ACHN (cell line): ENCODE measurements around the gene LPAR3.

Source experiments
- DNase-seq: peaks from one replicate; pipeline ENCODE4 v3.0.0-alpha.2; 2015
- in situ Hi-C: cut with HindIII; loops from 2 replicates; pipeline ENCODE4 v1.10.0; 2017; ENCODE audit warnings: low sequenced_read_pairs, low pct_ligation_motif_present, low pct_unique_long_range_greater_than_20kb

LPAR3 gene

DNA sequence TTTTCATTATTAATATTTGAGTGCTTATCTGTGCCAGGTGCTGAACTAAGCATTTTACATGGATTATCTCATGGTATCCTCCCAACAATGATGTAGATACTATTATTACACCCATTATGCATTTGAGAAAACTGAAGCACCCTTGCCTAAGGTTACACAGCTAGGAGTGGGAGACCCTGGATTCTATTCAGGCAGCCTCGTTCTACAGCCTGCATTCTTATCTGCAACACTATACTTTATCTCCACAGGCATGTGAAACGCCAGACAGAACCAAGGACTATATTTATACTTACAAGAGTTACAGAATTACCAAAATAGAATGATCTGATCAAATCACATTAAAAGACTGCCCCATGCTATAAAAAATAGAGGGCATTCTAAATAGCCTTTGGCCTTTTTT lies 22.4 kb downstream of the LPAR3 start:
- DNase-seq: no peak
- in situ Hi-C loops: no loop called here

GRCh38 chr1:84869720-84870119 lies 23.3 kb downstream of the LPAR3 start:
- in situ Hi-C loops: no loop called here
- DNase-seq: no peak

- in situ Hi-C loops: no loop called here
- DNase-seq: no peak
Measured at GRCh38 chr1:84862810-84863251, 30.2 kb downstream of the LPAR3 start.

DNA sequence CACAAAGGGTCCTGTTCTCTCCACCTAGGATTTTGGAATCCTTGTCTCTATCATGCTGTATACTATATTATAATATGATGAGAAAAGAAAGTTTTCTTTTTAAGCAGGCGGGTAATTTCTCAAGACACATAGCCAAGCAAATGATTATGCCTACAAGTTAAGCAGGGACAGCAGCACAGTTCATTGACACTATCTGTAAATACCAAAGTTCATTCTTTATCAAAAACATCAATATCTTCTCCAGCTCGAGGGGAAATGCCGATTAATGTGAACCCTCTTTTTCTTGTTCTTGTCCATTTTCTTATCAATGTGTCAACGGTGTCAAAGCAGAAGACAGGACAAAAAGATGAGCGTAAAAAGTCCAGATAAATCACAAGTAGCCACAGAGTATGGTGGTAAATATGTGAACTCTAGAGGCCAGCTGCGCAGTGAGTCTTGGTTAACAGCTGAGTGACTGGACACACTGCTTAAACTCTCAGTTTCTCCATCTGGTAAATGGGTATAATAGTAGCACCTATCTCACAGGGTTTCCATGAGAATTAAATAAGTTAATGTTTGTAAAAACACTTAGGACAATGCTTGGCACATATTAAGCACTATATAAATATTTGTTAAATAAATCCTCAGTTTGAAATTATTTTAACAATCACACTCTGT lies 30.9 kb downstream of the LPAR3 start:
- in situ Hi-C loops: no loop called here
- no peak for DNase-seq

DNA sequence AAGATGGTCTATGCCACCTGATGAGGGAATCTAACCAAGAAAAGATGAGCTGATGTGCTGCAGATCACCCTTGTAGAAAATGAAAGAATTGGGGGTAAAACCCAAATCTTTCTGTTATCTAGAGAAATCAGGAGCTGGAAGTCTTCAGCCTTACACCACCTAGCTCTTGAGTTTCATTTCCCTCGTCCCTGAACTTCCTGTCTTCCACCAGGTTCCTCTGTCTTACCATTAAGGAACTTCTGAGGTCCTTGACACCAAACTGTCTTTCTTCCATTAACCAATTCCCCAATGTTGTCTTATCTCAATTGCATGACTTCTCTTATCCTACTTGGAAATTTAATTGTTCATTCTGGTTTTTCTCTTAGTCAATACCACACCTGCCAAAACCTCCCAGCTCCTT lies 31.5 kb downstream of the LPAR3 start:
- no peak for DNase-seq
- in situ Hi-C loops: no loop called here

GRCh38 chr1:84859866-84860265 lies 33.1 kb downstream of the LPAR3 start:
- DNase-seq: no peak
- in situ Hi-C loops: no loop called here

DNA sequence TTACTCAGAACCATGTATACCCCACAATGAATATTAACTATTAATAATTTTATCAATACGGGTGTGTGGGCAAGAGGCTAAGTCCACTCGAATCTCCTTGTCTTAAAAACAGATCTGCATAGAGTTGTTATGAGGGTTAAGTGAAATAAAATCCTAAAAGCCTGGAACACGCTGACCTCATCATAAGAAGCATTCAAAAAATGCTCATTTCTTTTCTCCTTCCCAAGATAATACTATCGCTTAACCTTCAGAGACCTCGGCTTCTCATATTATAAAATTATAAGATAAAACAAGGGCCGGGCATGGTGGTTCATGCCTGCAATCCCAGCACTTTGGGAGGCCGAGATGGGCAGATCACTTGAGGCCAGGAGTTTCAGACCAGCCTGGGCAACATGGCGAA lies 35.1 kb downstream of the LPAR3 start:
- no peak for DNase-seq
- in situ Hi-C loops: no loop called here

DNA sequence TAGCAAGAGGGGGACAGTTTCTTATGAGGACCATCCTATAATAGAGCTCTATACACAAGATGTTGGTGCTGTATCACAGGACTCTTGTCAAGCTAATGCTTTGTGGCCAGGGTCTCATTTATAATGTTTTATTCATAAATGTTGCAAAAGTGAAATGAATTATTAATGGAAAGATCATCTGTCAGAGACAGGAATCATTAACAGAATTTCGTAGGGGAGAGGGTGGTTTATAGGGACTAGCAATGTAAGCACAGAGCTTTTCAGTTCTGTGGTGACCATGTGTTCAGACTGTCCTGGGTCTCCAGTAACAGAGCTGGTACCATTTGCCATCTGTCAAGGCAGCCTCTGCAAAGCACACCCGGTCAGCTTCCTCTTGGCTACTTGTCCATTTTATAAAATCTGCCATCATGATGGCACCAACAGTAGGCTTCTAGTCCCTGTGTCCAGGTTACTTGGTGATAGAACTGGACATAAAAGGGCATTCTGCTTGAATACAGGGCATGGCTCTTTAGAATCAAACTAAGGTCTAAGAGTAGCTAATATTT lies 36.2 kb downstream of the LPAR3 start:
- DNase-seq: no peak
- in situ Hi-C loops: no loop called here

DNA sequence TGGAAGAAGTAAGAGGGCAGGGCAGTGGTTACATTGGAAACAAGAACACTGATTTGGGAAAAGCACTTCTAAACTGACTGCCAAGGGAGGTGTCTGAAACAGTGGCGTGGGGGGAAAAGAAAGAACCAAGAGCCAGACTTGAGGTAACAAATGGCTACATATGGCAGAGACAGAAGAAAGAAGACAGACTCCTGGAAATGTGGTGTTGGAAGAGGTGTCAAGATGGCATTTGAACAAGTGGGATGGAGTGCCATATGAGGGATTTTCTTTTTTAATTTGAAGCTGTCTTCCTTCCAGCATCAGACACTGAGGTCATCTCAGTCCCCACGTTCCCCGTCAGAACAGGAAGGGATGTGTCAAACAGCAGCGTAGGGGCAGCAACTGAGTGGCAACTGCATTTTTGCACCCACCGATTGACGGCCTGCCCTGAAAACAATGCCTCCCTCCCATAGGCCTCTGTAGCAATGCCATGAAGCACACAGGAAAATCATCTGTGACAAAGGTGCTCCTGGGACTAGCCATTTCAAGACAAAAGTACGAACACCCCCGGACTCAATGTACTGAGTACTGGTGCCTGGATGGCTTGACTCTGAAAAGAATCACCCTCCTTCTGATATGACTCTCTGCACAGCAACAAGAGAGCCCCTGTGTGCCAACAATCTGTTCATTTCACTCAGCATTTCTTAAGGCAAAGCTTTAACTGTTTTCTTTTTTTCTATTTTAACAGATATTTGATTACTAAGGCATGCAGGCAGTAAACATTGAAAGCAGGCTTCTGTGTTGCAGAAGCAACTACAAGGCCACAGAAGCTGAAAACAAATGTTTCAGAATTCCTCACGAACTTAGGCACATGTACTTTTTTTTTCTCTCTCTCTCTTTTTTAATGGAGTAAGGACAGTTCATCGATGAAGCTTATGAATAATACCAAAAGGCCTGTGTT lies 37.0 kb downstream of the LPAR3 start:
- no peak for DNase-seq
- in situ Hi-C loops: no loop called here

DNA sequence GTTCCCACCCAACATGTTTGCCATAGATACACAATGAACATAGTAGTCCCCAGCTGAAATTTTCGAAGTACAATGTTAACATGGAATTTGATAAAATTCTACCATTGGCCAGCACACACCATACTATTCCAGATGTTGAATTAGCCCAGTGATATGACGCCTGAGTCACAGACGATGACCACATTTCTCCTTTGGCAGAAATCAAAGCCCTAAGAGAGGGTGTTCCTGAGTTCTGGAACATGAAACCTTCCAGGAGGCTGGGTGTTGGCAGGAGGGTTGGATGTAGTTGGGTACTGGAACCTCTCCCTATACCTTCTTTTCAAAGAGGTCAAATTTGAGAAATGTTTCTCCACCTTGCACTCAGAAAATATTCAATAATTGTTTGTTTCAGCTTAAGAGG lies 37.8 kb downstream of the LPAR3 start:
- in situ Hi-C loops: no loop called here

GRCh38 chr1:84853741-84854721 lies 39.0 kb downstream of the LPAR3 start:
- peak; percentile 25 for DNase-seq

More for the DNA sequence above, 37.8 kb downstream of the LPAR3 start:
- DNase-seq: no peak

DNA sequence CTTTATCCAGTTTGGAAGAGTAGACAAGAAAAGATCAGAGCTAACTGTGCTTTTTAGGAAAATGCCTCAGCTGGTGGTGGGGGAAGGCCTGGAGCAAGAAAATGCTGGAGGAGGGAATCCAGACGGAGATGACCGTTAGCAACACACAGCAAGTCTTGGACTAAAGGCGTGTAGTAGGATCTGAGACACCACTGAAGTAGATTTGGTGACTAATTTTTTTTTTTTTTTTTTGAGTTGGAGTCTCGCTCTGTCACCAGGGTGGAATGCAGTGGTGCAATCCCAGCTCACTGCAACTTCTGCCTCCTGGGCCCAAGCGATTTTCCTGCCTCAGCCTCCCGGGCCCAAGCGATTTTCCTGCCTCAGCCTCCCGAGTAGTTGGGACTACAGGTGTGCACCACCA lies 41.2 kb downstream of the LPAR3 start:
- DNase-seq: peak; percentile 32
- in situ Hi-C loops: no loop called here

More at GRCh38 chr1:84853741-84854721, 39.0 kb downstream of the LPAR3 start:
- in situ Hi-C loops: no loop called here

DNA sequence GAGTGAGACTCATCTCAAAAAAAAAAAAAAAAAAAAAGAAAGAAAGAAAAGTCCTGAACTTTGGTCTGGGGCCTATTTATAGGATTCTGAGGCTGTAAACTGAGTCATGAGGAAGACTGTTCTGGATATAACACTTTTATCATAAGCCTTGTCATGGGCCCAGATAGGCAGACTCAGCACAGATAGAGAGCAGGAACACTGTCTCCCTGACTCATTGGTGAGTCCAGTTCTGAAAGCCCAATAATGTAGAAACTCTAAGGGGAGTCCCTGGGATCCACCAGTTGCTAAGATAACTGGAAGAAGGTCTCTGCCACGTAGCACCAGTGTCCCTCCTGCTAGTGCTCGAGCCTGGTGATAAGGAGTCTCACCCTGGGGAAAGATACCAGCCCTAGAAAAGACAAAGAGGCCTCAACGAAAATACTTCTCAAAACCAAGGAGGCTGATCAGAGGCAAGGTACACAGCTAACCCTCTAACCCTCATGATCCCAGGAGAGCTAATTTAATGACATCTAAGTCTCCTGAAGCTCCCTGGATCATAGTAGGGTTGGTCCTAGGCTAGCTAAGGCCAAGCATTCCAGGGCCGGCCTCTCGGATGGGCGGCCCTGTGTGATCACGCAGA lies 43.5 kb downstream of the LPAR3 start:
- in situ Hi-C loops: no loop called here
- no peak for DNase-seq

- DNase-seq: peak; percentile 61
- in situ Hi-C loops: no loop called here
Measured at GRCh38 chr1:84847253-84848250, 45.5 kb downstream of the LPAR3 start.

GRCh38 chr1:84846387-84846786 lies 46.6 kb downstream of the LPAR3 start:
- in situ Hi-C loops: no loop called here
- DNase-seq: no peak

GRCh38 chr1:84845357-84845756 lies 47.6 kb downstream of the LPAR3 start:
- no peak for DNase-seq
- in situ Hi-C loops: no loop called here

DNA sequence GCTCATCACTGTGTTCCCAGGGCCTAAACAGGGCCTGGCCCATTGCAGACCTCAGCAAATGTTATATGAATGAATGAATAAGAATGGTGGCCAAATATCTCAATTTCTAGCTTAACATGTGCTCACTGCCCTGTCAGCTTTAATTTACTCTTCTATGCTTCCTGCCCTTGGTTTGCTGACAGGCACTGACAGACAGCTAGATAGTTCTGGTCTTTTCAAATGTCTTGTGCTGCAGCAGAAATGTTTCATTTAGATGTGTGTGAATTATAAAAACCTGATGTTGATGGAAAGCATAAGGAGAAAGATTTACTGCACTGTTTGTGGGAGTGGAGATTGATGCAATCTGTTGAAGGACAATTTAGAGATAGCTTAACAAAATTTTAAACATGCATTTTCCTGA lies 48.9 kb downstream of the LPAR3 start:
- no peak for DNase-seq
- in situ Hi-C loops: no loop called here
